ENCODE results near the gene LMBR1L.

The LMBR1L gene

DNA sequence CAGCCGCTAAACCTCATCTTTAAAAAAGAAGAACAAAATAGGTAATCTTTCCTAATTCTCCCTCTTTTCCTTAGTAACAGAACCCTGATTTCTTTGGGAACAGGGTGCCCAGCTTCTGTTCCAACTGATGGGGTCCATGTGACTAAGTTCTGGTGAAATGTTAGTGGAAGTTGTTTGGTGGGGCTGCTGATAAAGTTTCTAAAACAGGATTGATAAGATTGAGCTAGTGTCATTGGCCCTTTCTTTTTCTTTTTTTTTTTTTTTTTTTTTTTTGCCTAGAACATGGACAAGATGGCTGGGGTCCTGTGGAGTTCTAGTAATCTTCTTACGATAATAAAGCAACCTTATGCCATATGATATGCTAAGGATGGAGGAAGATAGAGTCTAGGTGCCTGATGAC is 36.7 kb upstream of the LMBR1L start:
- H3K4me3 ChIP-seq (ENCODE audit: low read length) = no peak overlapping the region
- H3K9me3 ChIP-seq (ENCODE audit: insufficient read depth, low read length) = no peaks in the 10 kb centered on the region
- no peaks in the 10 kb centered on the region for H3K4me1 ChIP-seq (ENCODE audit: low read length)
- H4K20me1 ChIP-seq (ENCODE audit: insufficient read depth, low read length) = no peaks in the 10 kb centered on the region
- no peaks in the 10 kb centered on the region for H3K27me3 ChIP-seq (ENCODE audit: low read depth, low read length)
- no peaks in the 10 kb centered on the region for H3K36me3 ChIP-seq (replicated peaks; ENCODE audit: low read depth, low read length)
- no peak overlapping the region for H3K4me2 ChIP-seq (ENCODE audit: low read length)
- H3K9ac ChIP-seq (ENCODE audit: low read length) = no peak overlapping the region
- peaks cover 4% of the 10 kb centered on the region; the same call in 1 of the 2 replicates for H3K79me2 ChIP-seq (ENCODE audit: low read length)
- H2AFZ ChIP-seq (ENCODE audit: low read depth, low read length) = no peak overlapping the region
- H3K27ac ChIP-seq (ENCODE audit: low read length) = no peak overlapping the region
- TF ChIP-seq CTCF (IDR thresholded peaks at IDR 0.05; ENCODE audit: low read depth, low read length) (no peak), EZH2phosphoT487 (IDR thresholded peaks at IDR 0.05; ENCODE audit: low read depth) (no peak)

GRCh38 chr12:49146406-49146805 is 35.8 kb upstream of the LMBR1L start:
- H3K4me1 ChIP-seq (ENCODE audit: low read length) = no peaks in the 10 kb centered on the region
- no peak overlapping the region for H3K9ac ChIP-seq (ENCODE audit: low read length)
- H3K4me3 ChIP-seq (ENCODE audit: low read length) = no peak overlapping the region
- no peaks in the 10 kb centered on the region for H3K36me3 ChIP-seq (replicated peaks; ENCODE audit: low read depth, low read length)
- no peak overlapping the region for H3K4me2 ChIP-seq (ENCODE audit: low read length)
- no peaks in the 10 kb centered on the region for H3K9me3 ChIP-seq (ENCODE audit: insufficient read depth, low read length)
- no peaks in the 10 kb centered on the region for H3K27me3 ChIP-seq (ENCODE audit: low read depth, low read length)
- H4K20me1 ChIP-seq (ENCODE audit: insufficient read depth, low read length) = no peaks in the 10 kb centered on the region
- no peak for TF ChIP-seq CTCF (IDR thresholded peaks at IDR 0.05; ENCODE audit: low read depth, low read length)
- no peak for TF ChIP-seq EZH2phosphoT487 (IDR thresholded peaks at IDR 0.05; ENCODE audit: low read depth)
- no peak overlapping the region for H2AFZ ChIP-seq (ENCODE audit: low read depth, low read length)
- H3K27ac ChIP-seq (ENCODE audit: low read length) = no peak overlapping the region
- peaks cover 4% of the 10 kb centered on the region; the same call in 1 of the 2 replicates for H3K79me2 ChIP-seq (ENCODE audit: low read length)

DNA sequence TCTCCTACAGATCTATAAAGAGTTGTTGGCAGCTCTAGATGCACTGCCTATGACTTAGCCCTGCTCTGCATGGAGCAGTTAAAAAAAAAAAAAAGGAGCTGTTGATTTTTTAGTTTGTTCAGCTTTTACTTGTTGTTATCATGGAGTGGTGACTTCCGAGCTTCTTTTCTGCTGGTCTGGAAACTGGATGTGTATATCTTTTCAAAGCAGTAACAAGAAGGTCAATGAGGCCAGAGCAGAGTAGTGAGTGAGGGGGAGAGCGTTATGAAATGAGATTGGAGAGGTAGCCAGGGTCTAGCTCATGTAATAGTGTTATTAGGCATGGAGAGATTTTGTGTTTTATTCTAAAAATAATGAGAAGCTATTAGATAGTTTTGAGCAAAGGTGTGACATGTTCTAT is 33.7 kb upstream of the LMBR1L start:
- Histone ChIP-seq H3K9ac (ENCODE audit: low read length) (no peak overlapping the region), H3K79me2 (ENCODE audit: low read length) (peaks cover 4% of the 10 kb centered on the region; the same call in 1 of the 2 replicates), H3K4me3 (ENCODE audit: low read length) (no peak overlapping the region), H3K27ac (ENCODE audit: low read length) (no peak overlapping the region), H3K27me3 (ENCODE audit: low read depth, low read length) (no peaks in the 10 kb centered on the region), H3K4me1 (ENCODE audit: low read length) (no peaks in the 10 kb centered on the region), H3K4me2 (ENCODE audit: low read length) (no peak overlapping the region), H3K36me3 (replicated peaks; ENCODE audit: low read depth, low read length) (no peaks in the 10 kb centered on the region), H2AFZ (ENCODE audit: low read depth, low read length) (no peak overlapping the region), H3K9me3 (ENCODE audit: insufficient read depth, low read length) (no peaks in the 10 kb centered on the region), H4K20me1 (ENCODE audit: insufficient read depth, low read length) (no peaks in the 10 kb centered on the region)
- TF ChIP-seq EZH2phosphoT487 (IDR thresholded peaks at IDR 0.05; ENCODE audit: low read depth) (no peak), CTCF (IDR thresholded peaks at IDR 0.05; ENCODE audit: low read depth, low read length) (no peak)

DNA sequence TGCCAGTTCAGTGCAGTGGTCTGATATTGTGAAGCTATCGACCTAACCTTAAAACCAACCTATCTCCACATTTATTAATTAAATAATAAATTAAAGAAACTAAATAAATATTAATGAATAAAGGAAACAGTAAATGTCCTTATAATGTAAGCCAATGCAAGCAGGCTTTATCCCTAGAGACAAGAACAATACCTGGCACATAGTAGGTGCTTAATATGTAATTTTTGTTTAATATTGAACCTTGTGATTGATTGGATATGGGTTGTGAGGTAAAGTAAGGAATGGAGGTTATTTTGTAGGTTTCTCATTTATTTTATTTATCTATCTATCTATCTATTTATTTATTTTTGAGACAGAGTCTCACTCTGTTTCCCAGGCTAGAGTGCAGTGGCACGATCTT is 28.4 kb upstream of the LMBR1L start:
- H3K4me3 ChIP-seq (ENCODE audit: low read length) = no peak overlapping the region
- H3K9ac ChIP-seq (ENCODE audit: low read length) = no peak overlapping the region
- no peaks in the 10 kb centered on the region for H4K20me1 ChIP-seq (ENCODE audit: insufficient read depth, low read length)
- no peak overlapping the region for H3K27ac ChIP-seq (ENCODE audit: low read length)
- H3K9me3 ChIP-seq (ENCODE audit: insufficient read depth, low read length) = no peaks in the 10 kb centered on the region
- H3K36me3 ChIP-seq (replicated peaks; ENCODE audit: low read depth, low read length) = no peaks in the 10 kb centered on the region
- H3K79me2 ChIP-seq (ENCODE audit: low read length) = peaks cover 4% of the 10 kb centered on the region
- no peak for TF ChIP-seq CTCF (IDR thresholded peaks at IDR 0.05; ENCODE audit: low read depth, low read length)
- TF ChIP-seq EZH2phosphoT487 (IDR thresholded peaks at IDR 0.05; ENCODE audit: low read depth) = no peak
- H3K4me1 ChIP-seq (ENCODE audit: low read length) = no peaks in the 10 kb centered on the region
- no peak overlapping the region for H2AFZ ChIP-seq (ENCODE audit: low read depth, low read length)
- H3K4me2 ChIP-seq (ENCODE audit: low read length) = no peak overlapping the region
- no peaks in the 10 kb centered on the region for H3K27me3 ChIP-seq (ENCODE audit: low read depth, low read length)
